A549 treated with DMSO at 1 μM for 4 hours (cell line): ENCODE measurements around the gene PLIN5. TPM values are rescaled to one million over a fixed set of nuclear protein-coding genes. Genes with fewer than 3 reads are reported as not detected.

Experiments used
- total RNA-seq: library from RNA; stranded (reverse); fragments of 200-300 nt; extraction: Qiagen RNA extraction; gene quantifications from 5 replicates; pipeline ENCODE4 v1.2.3, GENCODE V29; 2022; ENCODE audit warnings: low read depth

Gene PLIN5, protein sequence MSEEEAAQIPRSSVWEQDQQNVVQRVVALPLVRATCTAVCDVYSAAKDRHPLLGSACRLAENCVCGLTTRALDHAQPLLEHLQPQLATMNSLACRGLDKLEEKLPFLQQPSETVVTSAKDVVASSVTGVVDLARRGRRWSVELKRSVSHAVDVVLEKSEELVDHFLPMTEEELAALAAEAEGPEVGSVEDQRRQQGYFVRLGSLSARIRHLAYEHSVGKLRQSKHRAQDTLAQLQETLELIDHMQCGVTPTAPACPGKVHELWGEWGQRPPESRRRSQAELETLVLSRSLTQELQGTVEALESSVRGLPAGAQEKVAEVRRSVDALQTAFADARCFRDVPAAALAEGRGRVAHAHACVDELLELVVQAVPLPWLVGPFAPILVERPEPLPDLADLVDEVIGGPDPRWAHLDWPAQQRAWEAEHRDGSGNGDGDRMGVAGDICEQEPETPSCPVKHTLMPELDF
- 0.11 to 0.18 TPM (median 0.14 TPM) in 4 of 5 replicates, not detected in the other for total RNA-seq

DNA sequence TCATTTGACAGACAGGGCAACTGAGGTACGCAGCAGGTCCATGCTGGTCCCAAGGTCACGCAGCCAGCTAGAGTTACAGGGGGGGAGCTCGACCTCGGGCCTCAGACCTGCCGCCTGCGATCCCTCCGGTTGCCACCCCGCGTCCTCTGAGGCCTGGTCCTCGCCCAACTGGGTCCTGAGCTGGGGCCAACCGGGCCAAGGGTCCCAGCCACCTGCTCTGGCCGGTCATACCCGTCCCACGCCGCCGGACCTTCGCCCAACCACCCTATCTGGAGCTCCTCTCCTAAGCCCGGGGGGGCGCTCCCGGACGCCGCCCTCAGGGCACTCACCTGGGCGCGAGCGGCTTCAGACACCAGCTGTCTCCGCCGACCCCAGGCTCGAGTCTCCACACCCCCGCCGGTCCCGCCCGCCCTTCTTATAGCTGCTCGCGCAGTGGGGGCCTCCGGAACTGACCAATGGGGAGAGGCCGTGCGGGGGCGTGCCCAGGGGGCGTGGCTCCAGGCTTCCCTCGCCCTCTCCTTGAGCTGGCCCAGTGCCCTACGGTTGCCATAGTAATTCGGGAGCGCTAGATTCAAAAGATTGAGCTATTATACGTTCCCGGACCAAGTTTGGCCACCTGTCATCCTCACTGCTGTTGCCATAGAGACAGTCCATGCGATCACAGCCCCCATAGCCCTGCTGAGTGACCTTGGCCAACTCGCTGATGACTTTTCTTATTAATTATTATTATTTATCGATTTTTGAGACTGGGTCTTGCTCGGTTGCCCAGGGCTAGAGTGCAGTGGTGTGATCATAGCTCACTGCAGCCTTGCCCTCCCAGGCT, at the start of gene PLIN5:
Gene PLIN5, minus strand, starts transcription at position 389 of the 823 bp plus-strand sequence. CDS start 1,150 bp downstream, outside the sequence.

DNA sequence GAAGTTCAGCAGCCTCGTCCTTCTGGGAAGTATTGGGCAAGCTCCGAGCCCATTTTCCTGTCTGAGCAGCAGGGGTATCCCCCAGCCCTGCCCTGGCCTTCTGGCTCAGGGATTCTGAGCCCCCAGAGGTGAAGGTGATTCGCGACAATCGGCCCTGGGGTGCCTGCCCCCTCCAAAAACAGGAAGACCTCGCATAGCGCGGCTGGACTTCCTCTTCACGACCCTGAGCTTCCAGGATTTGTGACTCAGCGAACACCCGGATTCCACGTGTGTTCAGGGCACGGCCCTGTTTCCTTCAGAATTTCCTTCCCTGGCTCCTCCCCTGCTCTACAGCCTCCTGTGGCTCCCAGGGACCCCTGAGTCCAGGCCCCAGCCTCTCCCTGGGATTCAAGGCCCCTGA, 24.5 kb upstream of the PLIN5 start, which contains the start of gene SEMA6B:
Gene SEMA6B, minus strand, starts transcription at position 116 of the 400 bp plus-strand sequence. CDS start 1,227 bp downstream, outside the sequence.

DNA sequence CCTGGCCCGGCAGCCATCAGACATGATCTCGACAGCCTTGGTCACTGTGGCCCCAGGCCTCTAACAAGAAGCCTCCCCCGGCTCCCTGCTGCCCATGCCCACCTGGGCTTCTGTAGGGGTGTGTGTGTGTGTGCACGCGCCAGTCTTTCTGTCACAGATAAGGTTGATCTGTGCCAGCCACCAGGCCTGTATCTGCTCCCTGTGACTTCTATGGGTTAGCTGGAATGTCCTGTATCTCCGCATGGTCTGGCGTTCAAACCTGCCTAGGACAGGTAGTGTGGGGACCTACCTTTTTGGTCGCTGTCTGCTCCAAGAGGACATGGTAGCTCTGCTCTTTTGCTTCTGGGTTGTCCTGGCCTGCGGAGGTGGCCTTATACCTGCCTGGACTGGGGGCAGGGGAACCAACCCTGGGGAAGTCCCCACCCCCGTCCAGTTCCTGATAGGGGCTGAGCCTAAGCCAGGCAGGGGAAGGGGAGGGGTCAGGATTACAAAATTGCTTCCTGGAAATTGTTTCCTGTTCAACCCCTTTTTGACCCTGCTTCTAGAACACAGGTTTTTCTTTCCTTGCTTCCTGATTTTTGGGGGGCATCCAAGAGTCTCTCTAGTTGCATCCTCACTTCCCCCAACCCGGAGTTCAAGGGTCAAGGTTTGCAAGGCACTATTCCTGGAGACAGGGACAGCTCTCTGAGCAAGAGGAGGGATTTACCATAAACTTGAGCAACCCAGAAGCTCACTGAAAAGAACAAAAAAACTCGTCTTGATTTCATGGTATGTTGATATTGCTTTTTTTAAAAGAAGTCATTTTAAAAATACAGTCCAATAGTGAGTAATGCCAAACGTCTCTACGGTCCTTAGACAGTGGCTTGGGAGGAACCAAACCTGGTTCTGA, 4.9 kb upstream of the PLIN5 start, which contains the start of gene LRG1:
Gene LRG1, minus strand, starts transcription at position 344 of the 889 bp plus-strand sequence. Its CDS starts 23 bp downstream, at position 321.

DNA sequence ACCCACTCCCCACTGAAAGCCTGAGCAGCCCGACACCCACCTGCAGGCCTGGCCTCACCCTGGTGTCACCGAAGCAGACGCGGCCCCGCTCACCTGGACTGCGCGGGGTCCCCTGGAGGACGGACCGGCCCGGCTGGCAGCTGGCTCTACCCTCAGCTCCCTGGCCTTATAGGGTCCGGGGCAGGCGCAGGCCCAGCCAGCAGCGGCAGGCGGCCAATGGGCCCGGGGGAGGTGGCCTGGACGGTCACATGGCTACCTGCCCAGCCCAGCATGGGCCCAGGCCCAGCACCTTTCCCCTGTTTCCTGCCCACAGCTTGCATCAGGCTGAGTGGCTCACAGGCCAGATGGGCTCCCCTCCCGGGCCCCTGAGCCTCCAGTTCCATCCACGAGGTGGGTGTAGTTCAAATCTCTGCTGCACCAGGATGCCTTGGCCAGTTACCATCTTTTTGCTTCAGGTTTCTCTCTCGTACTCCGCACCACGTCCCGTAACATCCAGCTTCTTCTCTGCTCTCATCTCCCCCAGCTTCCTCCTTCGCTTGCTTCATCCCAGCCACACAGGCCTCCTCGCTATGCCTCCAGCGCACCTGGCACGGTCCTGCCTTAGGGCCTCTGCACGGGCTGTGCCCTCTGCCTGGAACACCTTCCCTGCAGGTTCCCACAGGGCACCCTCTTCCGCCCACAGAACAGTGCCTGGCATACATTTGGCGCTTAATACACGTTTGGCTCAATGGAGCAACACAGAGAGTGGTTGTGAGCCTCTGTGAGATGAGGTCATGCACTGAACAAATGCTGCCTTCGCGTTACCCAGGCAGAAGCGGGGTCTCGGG, 16.5 kb downstream of the PLIN5 start, which contains the start of gene PLIN4:
Gene PLIN4, minus strand, starts transcription at position 142 of the 827 bp plus-strand sequence. CDS start 214 bp downstream, outside the sequence.

Other genes starting within 250 kb of the PLIN5 start
- not detected in 5 replicates for gene TMIGD2, start 232.8 kb downstream of the PLIN5 start, total RNA-seq
- 7.5 to 8.4 TPM (median 7.8 TPM) in 5 replicates for gene FSD1, start 230.6 kb downstream of the PLIN5 start, total RNA-seq
- not detected in 5 replicates for gene STAP2, start 196.4 kb downstream of the PLIN5 start, total RNA-seq
- 7.4 to 12.2 TPM (median 11.0 TPM) in 5 replicates for gene MPND, start 191.7 kb downstream of the PLIN5 start, total RNA-seq
- 53.6 to 63.3 TPM (median 57.1 TPM) in 5 replicates for gene SH3GL1, start 134.7 kb downstream of the PLIN5 start, total RNA-seq
- 21.8 to 26.4 TPM (median 23.6 TPM) in 5 replicates for gene CHAF1A, start 132.6 kb downstream of the PLIN5 start, total RNA-seq
- gene UBXN6, start 77.4 kb downstream of the PLIN5 start, total RNA-seq = 42.3 to 61.2 TPM (median 57.7 TPM) in 5 replicates
- gene HDGFL2, start 62.9 kb downstream of the PLIN5 start, total RNA-seq = 20.0 to 32.7 TPM (median 27.2 TPM) in 5 replicates
- gene PLIN4, start 16.7 kb downstream of the PLIN5 start, total RNA-seq = 0.21 to 0.30 TPM (median 0.24 TPM) in 5 replicates
- 0.06 to 0.34 TPM (median 0.09 TPM) in 5 replicates for gene LRG1, start 4.8 kb upstream of the PLIN5 start, total RNA-seq
- 5.9 to 7.7 TPM (median 6.8 TPM) in 5 replicates for gene SEMA6B, start 24.5 kb upstream of the PLIN5 start, total RNA-seq
- gene TNFAIP8L1, start 104.3 kb upstream of the PLIN5 start, total RNA-seq = 3.4 to 5.2 TPM (median 4.6 TPM) in 5 replicates
- 114 to 140 TPM (median 131 TPM) in 5 replicates for gene MYDGF, start 135.1 kb upstream of the PLIN5 start, total RNA-seq
- 59.3 to 76.1 TPM (median 69.8 TPM) in 5 replicates for gene DPP9, start 188.6 kb upstream of the PLIN5 start, total RNA-seq